Measurements from ENCODE around the gene NES. TPM values are rescaled to one million over a fixed set of nuclear protein-coding genes. Genes with fewer than 3 reads are reported as not detected.

NES gene, protein sequence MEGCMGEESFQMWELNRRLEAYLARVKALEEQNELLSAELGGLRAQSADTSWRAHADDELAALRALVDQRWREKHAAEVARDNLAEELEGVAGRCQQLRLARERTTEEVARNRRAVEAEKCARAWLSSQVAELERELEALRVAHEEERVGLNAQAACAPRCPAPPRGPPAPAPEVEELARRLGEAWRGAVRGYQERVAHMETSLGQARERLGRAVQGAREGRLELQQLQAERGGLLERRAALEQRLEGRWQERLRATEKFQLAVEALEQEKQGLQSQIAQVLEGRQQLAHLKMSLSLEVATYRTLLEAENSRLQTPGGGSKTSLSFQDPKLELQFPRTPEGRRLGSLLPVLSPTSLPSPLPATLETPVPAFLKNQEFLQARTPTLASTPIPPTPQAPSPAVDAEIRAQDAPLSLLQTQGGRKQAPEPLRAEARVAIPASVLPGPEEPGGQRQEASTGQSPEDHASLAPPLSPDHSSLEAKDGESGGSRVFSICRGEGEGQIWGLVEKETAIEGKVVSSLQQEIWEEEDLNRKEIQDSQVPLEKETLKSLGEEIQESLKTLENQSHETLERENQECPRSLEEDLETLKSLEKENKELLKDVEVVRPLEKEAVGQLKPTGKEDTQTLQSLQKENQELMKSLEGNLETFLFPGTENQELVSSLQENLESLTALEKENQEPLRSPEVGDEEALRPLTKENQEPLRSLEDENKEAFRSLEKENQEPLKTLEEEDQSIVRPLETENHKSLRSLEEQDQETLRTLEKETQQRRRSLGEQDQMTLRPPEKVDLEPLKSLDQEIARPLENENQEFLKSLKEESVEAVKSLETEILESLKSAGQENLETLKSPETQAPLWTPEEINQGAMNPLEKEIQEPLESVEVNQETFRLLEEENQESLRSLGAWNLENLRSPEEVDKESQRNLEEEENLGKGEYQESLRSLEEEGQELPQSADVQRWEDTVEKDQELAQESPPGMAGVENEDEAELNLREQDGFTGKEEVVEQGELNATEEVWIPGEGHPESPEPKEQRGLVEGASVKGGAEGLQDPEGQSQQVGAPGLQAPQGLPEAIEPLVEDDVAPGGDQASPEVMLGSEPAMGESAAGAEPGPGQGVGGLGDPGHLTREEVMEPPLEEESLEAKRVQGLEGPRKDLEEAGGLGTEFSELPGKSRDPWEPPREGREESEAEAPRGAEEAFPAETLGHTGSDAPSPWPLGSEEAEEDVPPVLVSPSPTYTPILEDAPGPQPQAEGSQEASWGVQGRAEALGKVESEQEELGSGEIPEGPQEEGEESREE (N-terminal part only)
- 150 TPM for polyA plus RNA-seq (2013, experiment 1 of 2)
- polyA plus RNA-seq (2013, experiment 2 of 2) = 143 TPM

DNA sequence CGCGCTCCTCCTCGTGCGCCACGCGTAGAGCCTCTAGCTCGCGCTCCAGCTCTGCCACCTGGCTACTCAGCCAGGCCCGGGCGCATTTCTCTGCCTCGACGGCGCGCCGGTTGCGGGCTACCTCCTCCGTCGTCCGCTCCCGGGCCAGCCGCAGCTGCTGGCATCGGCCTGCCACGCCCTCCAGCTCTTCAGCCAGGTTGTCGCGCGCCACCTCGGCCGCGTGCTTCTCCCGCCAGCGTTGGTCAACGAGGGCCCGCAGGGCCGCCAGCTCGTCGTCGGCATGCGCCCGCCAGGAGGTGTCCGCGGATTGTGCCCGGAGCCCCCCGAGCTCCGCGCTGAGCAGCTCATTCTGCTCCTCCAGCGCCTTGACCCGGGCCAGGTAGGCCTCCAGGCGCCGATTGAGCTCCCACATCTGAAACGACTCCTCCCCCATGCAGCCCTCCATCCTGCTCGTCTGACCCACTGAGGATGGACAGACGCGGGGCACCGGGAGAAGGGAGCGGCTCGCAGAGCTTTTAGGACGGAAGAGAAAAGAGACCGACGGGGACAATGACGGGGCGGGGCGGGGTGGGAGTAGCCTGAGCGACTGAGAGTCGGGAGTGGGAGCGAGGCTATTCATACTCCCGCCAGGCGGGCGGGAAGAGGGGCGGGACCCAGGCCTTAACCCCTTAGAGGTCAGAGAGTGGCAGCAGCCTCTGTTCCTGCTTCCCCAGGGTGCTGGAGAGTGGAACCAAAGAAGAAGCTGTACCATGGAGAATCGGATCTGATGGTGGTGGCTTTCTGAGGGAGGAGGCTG, at the start of gene NES:
TSS of gene NES (minus strand) at position 588 of the 796 bp plus-strand sequence. CDS start at position 445, 143 bp downstream.
- DNase-seq (ENCODE audit: low spot score) = peak; percentile 89
- Histone ChIP-seq H3K9me3 (replicated peaks in 1 of 2; ENCODE audit: control insufficient read depth in 2 of 2, insufficient read depth in 1 of 2, low read depth in 1 of 2, low read length in 2 of 2) (peaks cover 2 to 7% of the 10 kb centered on the region in 2 donors), H4K91ac (ENCODE audit: low read depth, low read length, poor library complexity) (peak within 1 kb of the TSS; percentile 59)

DNA sequence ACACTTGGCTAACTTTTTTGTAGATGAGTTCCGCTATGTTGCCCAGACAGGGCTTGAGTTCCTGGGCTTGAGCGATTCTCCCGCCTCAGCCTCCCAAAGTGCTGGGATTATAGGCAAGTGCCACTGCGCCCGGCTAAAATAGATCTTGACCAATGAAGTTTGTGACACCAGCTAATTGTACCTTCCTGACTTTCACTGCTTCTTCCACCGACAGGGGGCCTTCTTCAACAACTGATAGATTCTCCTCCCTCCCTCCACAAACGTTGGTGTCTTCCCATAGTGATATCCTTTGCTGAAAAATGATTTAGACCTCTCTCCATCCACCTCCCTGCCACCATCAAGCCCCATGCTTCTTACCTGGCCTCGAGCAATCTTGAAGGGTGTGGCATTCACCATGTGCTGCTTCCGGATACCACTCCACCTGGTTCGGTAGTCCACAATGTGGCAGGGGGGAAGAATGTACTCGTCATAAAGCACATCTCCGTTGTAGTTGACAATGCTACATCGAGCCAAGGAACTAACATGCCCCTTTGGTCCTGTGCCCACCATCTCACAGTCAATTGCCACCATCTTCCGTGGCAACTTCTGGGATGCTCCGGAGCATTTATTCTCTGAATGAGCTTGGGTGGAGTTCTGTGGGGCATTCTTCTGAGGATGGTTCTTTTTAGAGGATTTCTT, 49.5 kb upstream of the NES start:
- no peak for DNase-seq (ENCODE audit: low spot score)
- no peak overlapping the region for H3K14ac ChIP-seq (ENCODE audit: low read length)
- H3K79me1 ChIP-seq (ENCODE audit: low read depth, low read length) = peaks cover 4% of the 10 kb centered on the region
- no peaks in the 10 kb centered on the region for H3K27me3 ChIP-seq (ENCODE audit: control insufficient read depth in 3 of 3, insufficient read depth in 3 of 3, low read depth in 1 of 3, low read length in 3 of 3)
- peaks cover 15 to 30% of the 10 kb centered on the region in 2 donors for H3K4me1 ChIP-seq (ENCODE audit: control insufficient read depth in 2 of 2, insufficient read depth in 1 of 2, low read depth in 1 of 2, low read length in 2 of 2)
- peak overlapping the region in 1 of 2 donors; percentile 26 for H3K4me3 ChIP-seq (ENCODE audit: low read length in 2 of 2)
- peaks cover 28 to 58% of the 10 kb centered on the region in 2 donors for H3K36me3 ChIP-seq (replicated peaks in 1 of 2; ENCODE audit: control insufficient read depth in 2 of 2, insufficient read depth in 2 of 2, low read length in 2 of 2)
- H4K8ac ChIP-seq (ENCODE audit: low read depth, low read length) = no peak overlapping the region
- no peak overlapping the region for H2BK12ac ChIP-seq (ENCODE audit: low read length)
- no peak overlapping the region for H3K4ac ChIP-seq (ENCODE audit: low read length)
- H3K9ac ChIP-seq (ENCODE audit: low read depth, low read length, poor library complexity) = no peak overlapping the region
- H3K18ac ChIP-seq (ENCODE audit: low read length) = no peak overlapping the region
- no peak overlapping the region for H2BK120ac ChIP-seq (ENCODE audit: low read depth, low read length)
- H2AFZ ChIP-seq (ENCODE audit: low read length) = no peak overlapping the region
- peak overlapping the region; percentile 23 for H3K4me2 ChIP-seq (ENCODE audit: insufficient read depth, low read length, poor library complexity, severe bottlenecking)
- WGBS, 2 donors (ENCODE audit: extremely low coverage in 2 of 2, insufficient read length in 2 of 2, insufficient replicate concordance in 1 of 2) = no CpG with 5 or more reads among the region's 15 CpGs
- H3K9me3 ChIP-seq (replicated peaks in 1 of 2; ENCODE audit: control insufficient read depth in 2 of 2, insufficient read depth in 1 of 2, low read depth in 1 of 2, low read length in 2 of 2) = no peaks in the 10 kb centered on the region
- no peak overlapping the region for H3K23ac ChIP-seq (ENCODE audit: low read depth, low read length, poor library complexity)
- no peak overlapping the region for H2BK15ac ChIP-seq (ENCODE audit: low read length)
- H4K91ac ChIP-seq (ENCODE audit: low read depth, low read length, poor library complexity) = no peak overlapping the region
- no peak overlapping the region for H3K27ac ChIP-seq (replicated peaks; ENCODE audit: low read length)
- H2BK5ac ChIP-seq (ENCODE audit: low read length) = no peak overlapping the region
- no peak overlapping the region for H2AK5ac ChIP-seq (ENCODE audit: low read depth, low read length)

More for the DNA sequence above, at the start of gene NES:
- peak within 1 kb of the TSS; percentile 83 to 99 for H3K4me3 ChIP-seq (ENCODE audit: low read length in 2 of 2)
- peak within 1 kb of the TSS; percentile 92 for H3K14ac ChIP-seq (ENCODE audit: low read length)
- peaks cover 0 to 36% (median 0%) of the 10 kb centered on the region in 3 experiments for H3K27me3 ChIP-seq (ENCODE audit: control insufficient read depth in 3 of 3, insufficient read depth in 3 of 3, low read depth in 1 of 3, low read length in 3 of 3)
- peak within 1 kb of the TSS; percentile 96 for H3K4me2 ChIP-seq (ENCODE audit: insufficient read depth, low read length, poor library complexity, severe bottlenecking)
- peak within 1 kb of the TSS; percentile 86 for H2BK12ac ChIP-seq (ENCODE audit: low read length)
- peaks cover 26 to 36% of the 10 kb centered on the region in 2 donors for H3K4me1 ChIP-seq (ENCODE audit: control insufficient read depth in 2 of 2, insufficient read depth in 1 of 2, low read depth in 1 of 2, low read length in 2 of 2)
- WGBS, 2 donors (ENCODE audit: extremely low coverage in 2 of 2, insufficient read length in 2 of 2, insufficient replicate concordance in 1 of 2) = no CpG with 5 or more reads among the region's 70 CpGs
- peak within 1 kb of the TSS; percentile 99 for H3K9ac ChIP-seq (ENCODE audit: low read depth, low read length, poor library complexity)
- no peak within 1 kb of the TSS for H4K8ac ChIP-seq (ENCODE audit: low read depth, low read length)
- peak within 1 kb of the TSS; percentile 70 for H3K4ac ChIP-seq (ENCODE audit: low read length)
- H2AFZ ChIP-seq (ENCODE audit: low read length) = peak within 1 kb of the TSS; percentile 65
- peaks cover 22 to 35% of the 10 kb centered on the region in 2 donors for H3K36me3 ChIP-seq (replicated peaks in 1 of 2; ENCODE audit: control insufficient read depth in 2 of 2, insufficient read depth in 2 of 2, low read length in 2 of 2)
- H2BK15ac ChIP-seq (ENCODE audit: low read length) = peak within 1 kb of the TSS; percentile 78
- H3K79me1 ChIP-seq (ENCODE audit: low read depth, low read length) = peaks cover 17% of the 10 kb centered on the region
- peak within 1 kb of the TSS; percentile 100 for H3K27ac ChIP-seq (replicated peaks; ENCODE audit: low read length)
- H2AK5ac ChIP-seq (ENCODE audit: low read depth, low read length) = peak within 1 kb of the TSS; percentile 100
- H3K23ac ChIP-seq (ENCODE audit: low read depth, low read length, poor library complexity) = peak within 1 kb of the TSS; percentile 89
- peak within 1 kb of the TSS; percentile 100 for H2BK5ac ChIP-seq (ENCODE audit: low read length)
- H3K18ac ChIP-seq (ENCODE audit: low read length) = peak within 1 kb of the TSS; percentile 100
- H2BK120ac ChIP-seq (ENCODE audit: low read depth, low read length) = peak within 1 kb of the TSS; percentile 97

DNA sequence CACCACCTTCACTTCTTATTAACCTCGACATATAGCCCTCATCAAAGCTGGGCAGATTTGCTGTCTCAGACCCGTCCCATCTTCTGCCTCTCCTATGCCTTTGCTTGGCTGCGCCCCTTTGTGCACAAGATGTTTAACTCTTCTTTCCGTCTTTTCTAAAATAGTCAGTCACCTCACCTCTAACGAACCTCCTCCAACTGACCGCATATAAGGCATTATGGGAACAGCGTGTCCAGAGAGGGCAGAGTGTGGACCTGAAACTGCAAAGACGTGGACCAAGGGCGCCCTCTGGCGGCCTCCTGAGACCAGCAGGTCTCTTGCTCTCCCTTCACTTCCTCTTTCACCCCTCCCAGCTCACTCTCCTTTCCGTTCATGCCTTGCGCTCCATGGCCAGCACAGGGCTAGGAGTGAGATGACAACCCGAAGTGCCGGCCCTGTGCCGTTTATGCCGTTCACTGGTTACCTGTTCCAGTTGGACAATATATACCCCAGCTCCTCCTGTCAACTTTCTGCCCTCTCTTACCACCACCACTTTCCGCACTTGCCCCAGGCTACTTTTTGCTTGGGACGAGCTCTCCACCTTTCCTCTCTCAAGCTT, 48.6 kb upstream of the NES start:
- Histone ChIP-seq H3K36me3 (replicated peaks in 1 of 2; ENCODE audit: control insufficient read depth in 2 of 2, insufficient read depth in 2 of 2, low read length in 2 of 2) (peaks cover 34 to 63% of the 10 kb centered on the region in 2 donors), H2BK120ac (ENCODE audit: low read depth, low read length) (no peak overlapping the region), H4K91ac (ENCODE audit: low read depth, low read length, poor library complexity) (no peak overlapping the region), H2BK12ac (ENCODE audit: low read length) (no peak overlapping the region), H3K27me3 (ENCODE audit: control insufficient read depth in 3 of 3, insufficient read depth in 3 of 3, low read depth in 1 of 3, low read length in 3 of 3) (no peaks in the 10 kb centered on the region), H2BK15ac (ENCODE audit: low read length) (no peak overlapping the region), H3K4me3 (ENCODE audit: low read length in 2 of 2) (peak overlapping the region in 1 of 2 donors; percentile 18), H2BK5ac (ENCODE audit: low read length) (no peak overlapping the region), H2AK5ac (ENCODE audit: low read depth, low read length) (no peak overlapping the region), H3K4me1 (ENCODE audit: control insufficient read depth in 2 of 2, insufficient read depth in 1 of 2, low read depth in 1 of 2, low read length in 2 of 2) (peaks cover 15 to 30% of the 10 kb centered on the region in 2 donors), H3K14ac (ENCODE audit: low read length) (no peak overlapping the region), H3K4me2 (ENCODE audit: insufficient read depth, low read length, poor library complexity, severe bottlenecking) (peak overlapping the region; percentile 50), H3K9me3 (replicated peaks in 1 of 2; ENCODE audit: control insufficient read depth in 2 of 2, insufficient read depth in 1 of 2, low read depth in 1 of 2, low read length in 2 of 2) (no peaks in the 10 kb centered on the region), H3K27ac (replicated peaks; ENCODE audit: low read length) (no peak overlapping the region), H2AFZ (ENCODE audit: low read length) (no peak overlapping the region), H3K4ac (ENCODE audit: low read length) (no peak overlapping the region), H4K8ac (ENCODE audit: low read depth, low read length) (no peak overlapping the region), H3K18ac (ENCODE audit: low read length) (no peak overlapping the region), H3K23ac (ENCODE audit: low read depth, low read length, poor library complexity) (no peak overlapping the region), H3K9ac (ENCODE audit: low read depth, low read length, poor library complexity) (no peak overlapping the region), H3K79me1 (ENCODE audit: low read depth, low read length) (peaks cover 4% of the 10 kb centered on the region)
- peak; percentile 89 for DNase-seq (ENCODE audit: low spot score)
- no CpG with 5 or more reads among the region's 18 CpGs for WGBS, 2 donors (ENCODE audit: extremely low coverage in 2 of 2, insufficient read length in 2 of 2, insufficient replicate concordance in 1 of 2)

All from neuronal stem cell (in vitro differentiated cells).